Measurements from ENCODE around the gene PILRA. TPM values are rescaled to one million over a fixed set of nuclear protein-coding genes. Genes with fewer than 3 reads are reported as not detected.
"Not testable (repeated sequence)": the region's sequence is repeated elsewhere in the genome, so short reads cannot be mapped to it uniquely, and the experiment has no call there.

PILRA gene
- polyA plus RNA-seq, 1 donor (not counting 4 experiments of a cell fraction or from before 2014, with no cell fraction given): 0.33 TPM

DNA sequence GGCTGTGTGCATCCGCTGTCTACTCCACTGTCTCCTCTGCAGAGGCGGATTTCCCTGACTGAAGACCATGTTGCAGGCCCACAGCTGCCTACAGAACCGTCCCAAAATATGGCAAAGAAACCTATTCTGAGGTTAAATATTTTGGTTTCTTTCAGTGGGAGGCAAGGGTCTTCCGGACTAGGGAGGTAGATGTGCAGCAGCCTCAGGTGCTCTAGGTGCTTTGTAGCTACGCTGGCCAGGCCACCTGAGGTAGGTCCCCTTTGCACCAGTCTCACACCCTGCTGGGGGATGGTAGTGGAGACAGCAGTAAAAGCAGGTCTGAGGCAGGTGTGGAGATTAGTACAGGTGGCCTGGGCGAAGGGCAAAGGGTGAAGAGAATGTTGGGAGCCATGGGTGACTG lies 23.5 kb upstream of the PILRA start:
- no peaks in the 10 kb centered on the region for H3K27me3 ChIP-seq (ENCODE audit: control insufficient read depth, extremely low read depth, insufficient read depth, low read length)
- peaks cover 2% of the 10 kb centered on the region for H4K20me1 ChIP-seq (ENCODE audit: control insufficient read depth, extremely low read depth, insufficient read depth, low read length)
- H3K36me3 ChIP-seq (ENCODE audit: control insufficient read depth in 2 of 2, extremely low read depth in 1 of 2, insufficient read depth in 2 of 2, low read length in 2 of 2): peaks cover 36% of the 10 kb centered on the region in 2 experiments
- DNase-seq (ENCODE audit: low read depth, low spot score) (no peak), FAIRE-seq (no peak)
- H3K9me3 ChIP-seq (ENCODE audit: control insufficient read depth, low read depth, low read length): no peaks in the 10 kb centered on the region
- no peak overlapping the region for H3K9ac ChIP-seq (ENCODE audit: control insufficient read depth, extremely low read depth, insufficient read depth, low read length)
- no peak overlapping the region for H2AFZ ChIP-seq (ENCODE audit: control insufficient read depth, low read length)
- H3K4me2 ChIP-seq (ENCODE audit: control insufficient read depth, extremely low read depth, insufficient read depth, low read depth, low read length): no peak overlapping the region
- H3K79me2 ChIP-seq (ENCODE audit: control insufficient read depth, insufficient read depth, low read length): peaks cover 16% of the 10 kb centered on the region
- H3K4me3 ChIP-seq (ENCODE audit: control insufficient read depth in 2 of 3, extremely low read depth in 1 of 3, insufficient read depth in 2 of 3, low read depth in 1 of 3, low read length in 3 of 3): no peak overlapping the region
- peaks cover 2% of the 10 kb centered on the region for H3K4me1 ChIP-seq (ENCODE audit: control insufficient read depth, extremely low read depth, insufficient read depth, low read length)
- TF ChIP-seq EZH2 (IDR thresholded peaks at IDR 0.05; ENCODE audit: low read length): no peak
- TF ChIP-seq, protein P1, sequence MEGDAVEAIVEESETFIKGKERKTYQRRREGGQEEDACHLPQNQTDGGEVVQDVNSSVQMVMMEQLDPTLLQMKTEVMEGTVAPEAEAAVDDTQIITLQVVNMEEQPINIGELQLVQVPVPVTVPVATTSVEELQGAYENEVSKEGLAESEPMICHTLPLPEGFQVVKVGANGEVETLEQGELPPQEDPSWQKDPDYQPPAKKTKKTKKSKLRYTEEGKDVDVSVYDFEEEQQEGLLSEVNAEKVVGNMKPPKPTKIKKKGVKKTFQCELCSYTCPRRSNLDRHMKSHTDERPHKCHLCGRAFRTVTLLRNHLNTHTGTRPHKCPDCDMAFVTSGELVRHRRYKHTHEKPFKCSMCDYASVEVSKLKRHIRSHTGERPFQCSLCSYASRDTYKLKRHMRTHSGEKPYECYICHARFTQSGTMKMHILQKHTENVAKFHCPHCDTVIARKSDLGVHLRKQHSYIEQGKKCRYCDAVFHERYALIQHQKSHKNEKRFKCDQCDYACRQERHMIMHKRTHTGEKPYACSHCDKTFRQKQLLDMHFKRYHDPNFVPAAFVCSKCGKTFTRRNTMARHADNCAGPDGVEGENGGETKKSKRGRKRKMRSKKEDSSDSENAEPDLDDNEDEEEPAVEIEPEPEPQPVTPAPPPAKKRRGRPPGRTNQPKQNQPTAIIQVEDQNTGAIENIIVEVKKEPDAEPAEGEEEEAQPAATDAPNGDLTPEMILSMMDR (optimal IDR thresholded peaks at IDR 0.05 in 1 of 3, IDR thresholded peaks at IDR 0.05 in 1 of 3, conservative IDR thresholded peaks at IDR 0.05 in 1 of 3; ENCODE audit: extremely low read depth in 1 of 3, insufficient read depth in 2 of 3, low read length in 3 of 3): no peak
- no peak overlapping the region for H3K27ac ChIP-seq (ENCODE audit: control insufficient read depth, insufficient read depth, low read length)
- dilution Hi-C loops (cut with MboI; ENCODE audit: extremely low pct_ligation_motif_present, low sequenced_read_pairs): no loop called here
- no peaks in the 10 kb centered on the region for H3K9me1 ChIP-seq (ENCODE audit: control insufficient read depth, extremely low read depth, insufficient read depth, low read length)

DNA sequence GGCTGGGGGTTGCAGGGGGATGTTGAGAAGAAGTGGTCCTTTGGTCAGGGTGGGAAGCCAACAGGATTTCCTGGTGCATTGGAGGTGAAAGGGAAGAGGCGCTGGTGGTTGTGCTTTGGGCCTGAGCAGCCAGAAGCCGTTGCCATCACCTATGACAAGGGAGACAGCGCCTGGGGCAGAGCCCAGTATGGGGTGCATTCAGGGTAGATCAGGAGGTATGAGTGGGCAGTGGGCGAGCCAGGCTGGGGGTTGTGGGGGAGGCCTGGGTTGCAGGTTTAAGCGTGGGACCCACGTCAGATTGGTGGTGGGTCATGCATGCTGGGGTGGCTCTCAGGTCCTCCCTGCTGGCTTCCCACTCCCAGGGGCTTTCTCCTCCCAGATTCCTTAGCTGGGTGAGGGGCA lies 21.6 kb upstream of the PILRA start:
- no peak for DNase-seq (ENCODE audit: low read depth, low spot score)
- Histone ChIP-seq H3K4me3 (ENCODE audit: control insufficient read depth in 2 of 3, extremely low read depth in 1 of 3, insufficient read depth in 2 of 3, low read depth in 1 of 3, low read length in 3 of 3) (no peak overlapping the region), H3K9me3 (ENCODE audit: control insufficient read depth, low read depth, low read length) (no peaks in the 10 kb centered on the region), H3K4me1 (ENCODE audit: control insufficient read depth, extremely low read depth, insufficient read depth, low read length) (no peaks in the 10 kb centered on the region), H3K9ac (ENCODE audit: control insufficient read depth, extremely low read depth, insufficient read depth, low read length) (no peak overlapping the region), H3K79me2 (ENCODE audit: control insufficient read depth, insufficient read depth, low read length) (peaks cover 11% of the 10 kb centered on the region), H3K9me1 (ENCODE audit: control insufficient read depth, extremely low read depth, insufficient read depth, low read length) (no peaks in the 10 kb centered on the region), H3K27ac (ENCODE audit: control insufficient read depth, insufficient read depth, low read length) (no peak overlapping the region), H3K27me3 (ENCODE audit: control insufficient read depth, extremely low read depth, insufficient read depth, low read length) (no peaks in the 10 kb centered on the region), H4K20me1 (ENCODE audit: control insufficient read depth, extremely low read depth, insufficient read depth, low read length) (peaks cover 2% of the 10 kb centered on the region), H3K4me2 (ENCODE audit: control insufficient read depth, extremely low read depth, insufficient read depth, low read depth, low read length) (no peak overlapping the region), H2AFZ (ENCODE audit: control insufficient read depth, low read length) (no peak overlapping the region), H3K36me3 (ENCODE audit: control insufficient read depth in 2 of 2, extremely low read depth in 1 of 2, insufficient read depth in 2 of 2, low read length in 2 of 2) (peaks cover 47% of the 10 kb centered on the region in 2 experiments)
- dilution Hi-C loops (cut with MboI; ENCODE audit: extremely low pct_ligation_motif_present, low sequenced_read_pairs): no loop called here
- TF ChIP-seq, protein P1 (optimal IDR thresholded peaks at IDR 0.05 in 1 of 3, IDR thresholded peaks at IDR 0.05 in 1 of 3, conservative IDR thresholded peaks at IDR 0.05 in 1 of 3; ENCODE audit: extremely low read depth in 1 of 3, insufficient read depth in 2 of 3, low read length in 3 of 3): no peak
- no peak for TF ChIP-seq EZH2 (IDR thresholded peaks at IDR 0.05; ENCODE audit: low read length)
- FAIRE-seq: no peak

DNA sequence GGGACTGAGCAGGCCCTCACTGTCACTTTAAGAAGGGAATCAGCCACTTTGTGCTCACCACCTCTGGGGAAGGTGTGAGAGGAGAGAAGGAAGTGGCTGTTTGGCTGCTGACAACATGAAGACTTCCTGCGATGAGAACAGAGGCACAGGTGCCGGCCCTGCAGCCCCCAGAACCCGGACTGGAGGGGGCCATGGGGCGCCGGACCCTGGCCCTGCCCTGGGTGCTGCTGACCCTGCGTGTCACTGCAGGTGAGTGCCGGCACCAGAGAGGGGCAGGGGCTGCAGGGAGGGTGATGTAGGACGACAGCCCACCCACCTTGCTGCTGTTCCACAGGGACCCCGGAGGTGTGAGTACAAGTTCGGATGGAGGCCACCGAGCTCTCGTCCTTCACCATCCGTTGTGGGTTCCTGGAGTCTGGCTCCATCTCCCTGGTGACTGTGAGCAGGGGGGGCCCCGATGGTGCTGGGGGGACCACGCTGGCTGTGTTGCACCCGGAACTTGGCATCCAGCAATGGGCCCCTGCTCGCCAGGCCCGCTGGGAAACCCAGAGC lies 21.0 kb upstream of the PILRA start:
- H3K4me1 ChIP-seq (ENCODE audit: control insufficient read depth, extremely low read depth, insufficient read depth, low read length); H3K79me2 ChIP-seq (ENCODE audit: control insufficient read depth, insufficient read depth, low read length); FAIRE-seq; H3K9me3 ChIP-seq (ENCODE audit: control insufficient read depth, low read depth, low read length); H3K27me3 ChIP-seq (ENCODE audit: control insufficient read depth, extremely low read depth, insufficient read depth, low read length); H3K9ac ChIP-seq (ENCODE audit: control insufficient read depth, extremely low read depth, insufficient read depth, low read length); dilution Hi-C loops (cut with MboI; ENCODE audit: extremely low pct_ligation_motif_present, low sequenced_read_pairs); H4K20me1 ChIP-seq (ENCODE audit: control insufficient read depth, extremely low read depth, insufficient read depth, low read length); H3K4me3 ChIP-seq (ENCODE audit: control insufficient read depth in 2 of 3, extremely low read depth in 1 of 3, insufficient read depth in 2 of 3, low read depth in 1 of 3, low read length in 3 of 3); H3K9me1 ChIP-seq (ENCODE audit: control insufficient read depth, extremely low read depth, insufficient read depth, low read length); H2AFZ ChIP-seq (ENCODE audit: control insufficient read depth, low read length); H3K27ac ChIP-seq (ENCODE audit: control insufficient read depth, insufficient read depth, low read length); DNase-seq (ENCODE audit: low read depth, low spot score); H3K4me2 ChIP-seq (ENCODE audit: control insufficient read depth, extremely low read depth, insufficient read depth, low read depth, low read length): not testable (repeated sequence)
- H3K36me3 ChIP-seq (ENCODE audit: control insufficient read depth in 2 of 2, extremely low read depth in 1 of 2, insufficient read depth in 2 of 2, low read length in 2 of 2): peaks cover 46 to 54% of the 10 kb centered on the region in 2 experiments

Measured in keratinocyte (primary cell).